Raji (cell line): ENCODE results near the gene PSORS1C1.

Experiments
- POLR2A ChIP-seq: IDR thresholded peaks from 2 replicates; pipeline ENCODE4 v1.6.1; 2011; ENCODE audit warnings: low read depth, low read length, control low read depth; ENCODE audit not compliant: insufficient read depth

PSORS1C1 gene

DNA sequence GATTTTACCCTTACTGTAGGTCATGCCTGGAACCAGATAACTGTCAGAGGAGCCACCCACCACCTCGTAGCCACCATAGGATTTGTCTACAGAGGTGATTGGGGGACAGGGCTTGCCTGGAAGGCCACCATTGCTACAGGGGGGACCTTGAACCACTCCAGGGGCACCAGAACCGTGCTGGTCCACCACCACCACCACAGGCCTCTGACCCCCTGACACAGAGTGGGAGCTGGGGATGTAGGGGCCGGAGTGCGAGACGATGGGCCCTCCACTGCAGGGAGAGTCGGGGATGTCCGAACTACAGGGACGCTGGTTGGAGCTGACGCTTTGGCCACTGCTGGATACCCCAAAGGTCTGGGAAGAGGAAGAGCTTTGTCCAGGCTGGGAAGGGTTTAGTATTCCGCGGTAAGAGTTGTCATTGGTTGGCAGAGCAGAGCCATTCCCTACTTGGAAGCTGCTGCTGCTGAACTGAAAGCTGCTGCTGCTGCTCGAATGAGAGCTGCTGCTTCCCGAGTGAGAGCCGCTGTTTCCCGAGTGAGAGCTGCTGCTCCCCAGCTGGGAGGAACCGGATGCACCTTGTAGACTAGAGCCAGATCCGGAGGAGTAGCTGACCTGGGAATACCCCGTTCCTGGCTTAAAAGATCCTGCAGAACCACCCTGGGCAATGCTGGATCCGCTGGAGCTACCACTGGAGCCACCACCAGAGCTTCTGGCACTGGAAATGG lies 2.2 kb downstream of the PSORS1C1 start:
- no peak for TF ChIP-seq POLR2A

DNA sequence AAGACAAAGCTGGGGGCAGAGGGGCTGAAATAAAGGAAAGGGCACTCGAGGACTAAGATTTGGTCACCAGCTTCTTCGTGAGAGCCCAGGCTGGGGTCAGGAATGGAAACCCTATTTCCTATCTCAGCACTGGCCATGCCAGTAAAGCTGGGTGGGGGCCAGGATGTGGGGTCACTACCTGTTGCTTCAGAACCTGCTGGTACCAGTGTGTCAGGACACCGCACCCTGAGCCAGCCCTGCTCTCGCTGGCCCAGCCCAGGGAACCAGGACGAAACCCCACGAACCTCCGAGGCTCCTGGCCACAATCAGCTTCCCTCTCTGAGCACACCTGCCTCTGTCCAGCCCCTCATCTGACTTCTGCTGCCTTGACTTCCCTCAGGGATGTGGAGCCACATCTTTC lies 3.6 kb downstream of the PSORS1C1 start:
- TF ChIP-seq POLR2A: no peak

DNA sequence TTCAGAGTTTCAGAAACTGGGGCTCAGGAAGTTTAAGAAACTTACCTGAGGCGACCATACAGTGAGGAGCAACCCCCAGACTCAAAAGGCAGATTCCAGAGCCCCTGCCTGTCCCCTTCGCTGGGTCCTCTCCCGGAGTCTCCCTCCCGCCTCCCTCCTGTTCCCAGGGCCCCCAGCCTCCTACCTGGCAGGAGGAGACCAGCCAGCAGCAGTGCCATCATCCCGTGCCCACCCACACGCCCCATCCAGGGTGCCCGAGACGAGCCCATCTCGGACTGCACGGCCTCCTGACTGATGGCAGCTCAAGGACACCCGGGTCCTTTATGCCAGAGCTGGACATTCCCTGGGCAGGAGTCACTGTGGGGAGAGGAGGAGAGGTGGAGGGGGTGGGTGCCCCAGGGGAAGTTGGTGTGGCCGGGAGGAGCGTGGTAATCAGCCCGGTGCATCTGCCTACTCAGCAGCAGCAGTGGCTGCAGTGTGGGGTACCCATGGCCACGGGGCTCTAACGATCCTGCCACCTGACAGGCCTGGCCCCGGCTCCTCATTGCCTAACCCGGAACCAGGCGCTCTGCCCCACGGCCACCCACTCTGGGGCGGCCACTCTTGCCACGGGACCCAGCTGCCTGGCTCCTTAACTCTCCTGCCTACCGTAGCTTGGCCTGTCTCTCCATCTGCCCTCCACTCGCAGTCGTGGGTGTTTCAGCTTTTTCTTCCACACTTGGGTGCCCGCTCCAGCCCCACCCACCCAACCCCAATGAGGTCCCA lies 5.7 kb downstream of the PSORS1C1 start, which contains the start of gene CDSN:
TSS of gene CDSN (minus strand) at position 296 of the 765 bp plus-strand sequence. CDS start at position 269, 27 bp downstream.
- no peak for TF ChIP-seq POLR2A

DNA sequence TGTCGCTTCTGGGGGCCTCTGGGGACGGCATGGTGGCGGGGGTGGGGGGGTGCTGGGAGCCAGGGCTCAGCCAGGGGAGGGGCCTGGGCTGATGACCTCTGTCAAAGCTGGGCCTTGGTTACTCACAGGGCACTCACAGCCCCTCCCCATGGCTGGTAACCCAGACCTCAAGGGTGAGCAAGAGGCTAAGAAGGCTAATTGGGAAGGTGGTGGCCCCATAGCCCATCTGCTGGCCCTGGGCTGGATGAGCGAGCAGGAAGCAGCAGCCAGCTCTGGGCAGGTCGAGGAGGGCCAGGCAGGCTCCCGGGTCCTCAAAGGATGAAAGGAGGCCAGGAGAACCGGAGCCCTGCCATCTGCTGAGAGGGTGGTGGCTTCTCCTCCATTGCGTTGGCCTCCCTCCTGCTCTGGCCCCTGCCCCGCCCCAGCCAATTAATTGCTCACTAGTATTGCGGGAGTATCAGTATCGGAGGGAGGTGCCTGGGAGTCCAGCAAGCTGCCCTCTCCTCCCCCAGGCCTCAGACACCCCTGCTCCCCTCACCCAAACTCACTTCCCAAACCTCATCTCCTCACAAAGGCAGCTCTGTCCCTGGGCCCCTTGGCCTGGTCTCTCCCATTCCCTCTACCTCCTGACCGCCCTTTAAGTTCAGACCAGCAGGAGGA lies 6.7 kb downstream of the PSORS1C1 start:
- TF ChIP-seq POLR2A: no peak

DNA sequence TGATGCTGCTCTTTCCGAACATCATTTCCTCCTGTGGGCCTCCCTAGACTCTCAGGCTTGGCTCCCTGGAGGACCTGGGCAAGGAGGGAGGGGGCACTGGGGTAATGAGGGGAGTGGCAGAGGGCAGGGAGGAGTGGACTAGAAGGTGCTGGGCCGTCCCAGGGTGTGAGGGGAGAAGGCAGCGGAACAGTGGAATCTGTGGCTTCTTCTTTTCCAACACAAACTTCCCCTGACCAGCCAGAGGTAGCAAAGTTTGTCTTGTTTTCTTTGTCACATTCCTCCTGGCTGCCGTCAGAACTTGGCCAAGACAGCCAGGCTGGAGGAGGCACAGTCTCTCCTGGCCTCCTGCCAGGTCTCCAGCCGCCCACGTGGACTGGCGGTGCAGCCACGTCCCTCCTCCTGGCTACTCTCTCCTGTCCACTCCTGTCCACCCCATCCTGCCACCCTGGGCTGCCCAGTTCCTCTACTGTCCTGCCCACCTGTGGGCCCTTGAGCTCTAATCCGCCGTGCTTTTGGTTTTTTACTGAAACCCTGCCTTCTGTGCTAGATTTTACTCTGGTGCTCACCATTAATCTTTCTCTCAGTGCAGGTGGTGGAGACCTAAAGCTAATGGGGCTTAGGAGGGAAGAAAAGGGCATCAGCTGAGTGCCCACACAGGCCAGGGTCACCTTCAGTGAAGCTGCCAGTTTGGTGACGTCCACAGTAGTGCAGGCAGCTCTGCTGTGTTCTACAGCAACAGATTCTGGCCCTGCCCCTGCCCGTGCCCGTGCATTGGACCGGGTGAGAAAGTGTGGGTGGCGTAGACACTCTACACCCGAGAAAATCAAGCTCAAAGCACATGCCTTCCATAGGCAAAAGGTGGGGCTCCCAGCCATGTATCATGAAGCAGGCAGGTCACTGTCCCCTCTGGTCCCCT lies 8.4 kb downstream of the PSORS1C1 start:
- TF ChIP-seq POLR2A: no peak

DNA sequence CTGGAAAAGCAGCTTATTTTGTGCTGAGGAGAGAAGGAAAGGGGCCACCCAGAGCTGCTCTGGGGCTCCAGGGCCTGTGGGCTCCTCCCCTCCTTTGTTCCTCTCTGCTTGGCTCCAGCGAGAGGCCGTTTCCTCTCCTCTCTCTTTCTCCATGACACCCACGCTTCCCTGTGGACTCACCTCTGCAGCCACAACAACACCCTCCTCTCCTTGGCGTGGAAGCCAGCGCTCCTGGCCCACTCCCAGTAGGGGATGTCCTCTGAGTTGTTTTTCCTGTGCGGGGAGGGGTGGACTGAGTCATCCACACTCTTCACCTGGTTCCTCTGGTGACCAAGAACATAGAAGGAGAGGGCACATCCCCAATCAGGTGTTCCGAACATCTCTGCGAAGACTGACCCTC lies 10.6 kb downstream of the PSORS1C1 start:
- no peak for TF ChIP-seq POLR2A

DNA sequence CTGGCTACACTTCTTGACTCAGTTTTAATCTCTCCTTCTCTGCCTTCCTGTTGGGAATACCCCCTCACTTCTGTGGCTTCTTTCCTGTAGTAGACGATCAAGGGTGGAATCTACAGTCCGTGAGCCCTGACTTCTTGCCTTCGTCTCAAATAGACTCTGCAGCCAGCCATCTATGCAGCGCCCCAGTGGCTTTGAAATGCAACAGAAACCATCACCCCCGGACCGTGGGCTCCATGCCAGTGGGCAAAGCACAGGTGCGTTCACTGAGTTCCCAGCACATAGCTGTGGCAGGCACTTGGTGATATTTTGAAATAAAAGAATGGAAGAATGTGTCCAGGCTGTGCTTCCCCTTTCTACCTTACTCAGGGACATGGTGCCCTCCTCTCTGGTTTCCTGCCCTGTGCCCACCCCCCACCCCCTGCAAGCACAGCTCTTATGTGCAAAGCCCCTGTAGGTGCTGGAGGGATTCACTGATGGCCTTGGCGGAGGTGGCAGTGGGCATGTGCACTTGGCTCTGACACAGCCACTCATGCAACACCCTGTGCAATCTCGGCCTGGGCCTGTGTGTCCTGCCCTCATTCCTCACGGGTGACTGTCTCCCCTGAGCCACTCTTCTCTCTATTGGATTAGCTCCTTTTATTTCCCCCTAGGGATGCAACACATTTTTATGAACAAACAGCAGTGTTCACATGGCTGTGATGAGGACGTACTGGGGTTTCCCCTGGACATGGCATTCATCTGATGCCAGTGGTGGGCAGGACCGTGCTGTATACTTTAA lies 11.2 kb downstream of the PSORS1C1 start:
- no peak for TF ChIP-seq POLR2A

GRCh38 chr6:31126396-31127175 lies 12.0 kb downstream of the PSORS1C1 start:
- TF ChIP-seq POLR2A: no peak

DNA sequence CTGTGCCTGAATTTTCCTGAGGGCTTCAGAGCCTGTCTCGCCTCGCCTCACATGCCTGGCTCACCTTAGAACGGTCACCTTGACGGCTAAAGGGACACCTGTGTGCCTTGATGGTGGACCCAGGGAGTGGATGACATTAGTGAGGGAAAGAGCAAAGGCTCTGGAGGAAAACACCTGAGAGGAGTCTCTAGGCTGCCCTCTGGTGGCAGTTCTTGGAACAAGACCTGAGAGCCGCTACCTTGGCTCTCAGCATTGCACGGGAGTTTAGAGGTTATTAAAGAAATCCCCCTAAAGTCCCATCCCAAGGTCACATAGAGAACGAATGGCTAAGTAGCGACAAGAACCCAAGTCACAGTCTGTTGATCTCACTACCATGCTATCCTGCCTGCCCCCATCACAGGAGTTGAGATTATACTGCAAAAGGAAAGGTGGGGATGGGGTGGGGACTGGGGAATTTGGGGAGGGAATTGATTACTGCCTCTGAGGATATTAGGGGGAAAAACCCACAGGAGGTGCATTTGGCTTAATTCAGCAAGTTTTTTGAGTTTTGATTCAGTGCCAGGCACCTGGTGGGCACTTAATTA lies 13.6 kb downstream of the PSORS1C1 start:
- no peak for TF ChIP-seq POLR2A

DNA sequence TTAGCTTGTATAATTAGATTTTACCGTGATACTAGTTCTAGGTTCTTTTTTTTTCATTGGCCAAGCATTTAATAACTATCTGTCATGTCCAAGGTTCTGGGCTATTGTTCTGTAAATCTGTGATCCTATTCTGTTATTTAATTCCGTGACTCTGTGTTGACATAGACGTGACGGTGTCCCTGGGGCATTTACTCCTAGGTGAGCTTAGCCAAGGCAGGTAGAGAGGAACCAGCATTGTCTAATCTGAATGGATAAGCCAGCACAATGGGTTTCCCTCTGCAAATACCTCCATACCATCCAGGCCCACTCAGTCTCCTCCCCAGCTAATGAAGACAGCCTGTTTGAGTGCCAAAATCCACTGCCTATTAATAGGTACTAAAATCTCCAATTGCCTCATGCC lies 14.5 kb downstream of the PSORS1C1 start:
- no peak for TF ChIP-seq POLR2A

GRCh38 chr6:31130751-31131150 lies 16.2 kb downstream of the PSORS1C1 start:
- no peak for TF ChIP-seq POLR2A

DNA sequence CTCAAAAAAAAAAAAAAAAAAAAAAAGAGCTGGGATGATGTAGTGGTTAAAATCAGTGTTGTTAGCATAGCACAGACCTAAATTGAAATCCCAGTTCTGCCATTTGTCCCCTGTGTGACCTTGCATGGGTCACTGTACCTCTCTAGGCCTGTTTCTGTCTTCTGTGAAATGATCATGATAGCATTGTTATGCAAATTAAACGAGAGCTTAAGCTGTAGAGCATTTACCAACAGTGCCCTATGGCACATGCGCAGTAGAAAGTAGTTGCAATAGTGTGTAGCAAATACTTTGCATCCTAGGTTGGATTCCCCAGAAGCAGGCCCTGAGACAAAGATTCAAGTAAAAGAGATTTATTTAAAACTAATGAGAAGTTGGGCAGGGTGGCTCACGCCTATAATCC lies 17.0 kb downstream of the PSORS1C1 start:
- no peak for TF ChIP-seq POLR2A

DNA sequence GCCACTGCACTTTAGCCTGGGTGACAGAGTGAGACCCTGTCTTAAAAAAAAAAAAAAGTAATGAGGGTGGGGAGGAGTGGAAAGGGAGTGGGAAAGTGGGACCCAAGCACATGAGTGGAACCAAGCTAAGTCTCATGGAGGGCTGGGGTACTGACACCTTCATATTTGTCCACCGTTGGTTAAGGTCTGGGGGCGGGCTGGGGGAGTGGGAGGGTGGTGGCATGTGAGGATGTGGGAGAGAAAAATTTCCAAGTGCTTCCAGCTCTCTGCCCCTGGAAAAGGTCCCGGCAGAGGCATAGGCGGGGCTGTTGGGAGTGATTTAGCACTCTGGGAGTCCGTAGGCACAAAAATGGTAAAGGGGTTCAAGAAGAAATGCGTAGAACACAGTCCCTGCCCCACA lies 18.2 kb downstream of the PSORS1C1 start:
- no peak for TF ChIP-seq POLR2A
